Measurements from ENCODE around the gene LIN28B. TPM values are rescaled to one million over a fixed set of nuclear protein-coding genes. Genes with fewer than 3 reads are reported as not detected.
"Not testable (repeated sequence)": the region's sequence is repeated elsewhere in the genome, so short reads cannot be mapped to it uniquely, and the experiment has no call there.

Gene LIN28B
- total RNA-seq, 1 donor from 2014 or later, result under 0.01 TPM

DNA sequence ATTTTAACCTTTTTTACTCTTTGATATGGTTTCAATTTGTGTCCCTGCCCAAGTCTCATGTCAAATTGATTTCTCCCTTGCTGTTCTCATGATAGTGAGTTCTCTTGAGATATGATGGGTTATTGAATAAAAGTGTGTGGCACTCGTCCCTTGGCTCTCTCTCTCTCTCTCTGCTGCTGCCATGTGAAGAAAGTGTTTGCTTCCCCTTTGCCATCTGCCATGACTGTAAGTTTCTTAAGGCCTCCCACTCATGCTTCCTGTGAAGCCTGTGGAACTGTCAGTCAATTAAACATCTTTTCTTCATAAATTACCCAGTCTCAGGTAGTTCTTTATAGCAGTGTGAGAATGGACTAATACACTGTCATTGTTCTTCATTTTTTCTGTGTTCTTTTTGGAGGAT lies 48.5 kb downstream of the LIN28B start:
- Histone ChIP-seq H3K4me3 (ENCODE audit: low read length in 3 of 3) (no peak overlapping the region), H3K9ac (ENCODE audit: low read depth in 1 of 3, low read length in 3 of 3) (no peak overlapping the region), H3K27ac (ENCODE audit: low read depth, low read length) (no peak overlapping the region), H3K36me3 (ENCODE audit: control insufficient read depth in 3 of 3, insufficient read depth in 3 of 3, low read length in 3 of 3) (no peaks in the 10 kb centered on the region), H3K4me1 (ENCODE audit: control insufficient read depth in 3 of 3, insufficient read depth in 3 of 3, low read length in 3 of 3) (no peaks in the 10 kb centered on the region), H3K27me3 (ENCODE audit: control insufficient read depth in 3 of 3, insufficient read depth in 3 of 3, low read length in 3 of 3) (no peaks in the 10 kb centered on the region), H3K9me3 (ENCODE audit: control insufficient read depth in 3 of 3, low read length in 3 of 3) (no peaks in the 10 kb centered on the region)

- not testable (repeated sequence) for H3K4me3 ChIP-seq (ENCODE audit: low read length in 3 of 3); H3K27me3 ChIP-seq (ENCODE audit: control insufficient read depth in 3 of 3, insufficient read depth in 3 of 3, low read length in 3 of 3); H3K27ac ChIP-seq (ENCODE audit: low read depth, low read length); H3K36me3 ChIP-seq (ENCODE audit: control insufficient read depth in 3 of 3, insufficient read depth in 3 of 3, low read length in 3 of 3); H3K9me3 ChIP-seq (ENCODE audit: control insufficient read depth in 3 of 3, low read length in 3 of 3); H3K9ac ChIP-seq (ENCODE audit: low read depth in 1 of 3, low read length in 3 of 3); H3K4me1 ChIP-seq (ENCODE audit: control insufficient read depth in 3 of 3, insufficient read depth in 3 of 3, low read length in 3 of 3)
These were observed 56.6 kb downstream of the LIN28B start for GRCh38 chr6:105013459-105013858.

DNA sequence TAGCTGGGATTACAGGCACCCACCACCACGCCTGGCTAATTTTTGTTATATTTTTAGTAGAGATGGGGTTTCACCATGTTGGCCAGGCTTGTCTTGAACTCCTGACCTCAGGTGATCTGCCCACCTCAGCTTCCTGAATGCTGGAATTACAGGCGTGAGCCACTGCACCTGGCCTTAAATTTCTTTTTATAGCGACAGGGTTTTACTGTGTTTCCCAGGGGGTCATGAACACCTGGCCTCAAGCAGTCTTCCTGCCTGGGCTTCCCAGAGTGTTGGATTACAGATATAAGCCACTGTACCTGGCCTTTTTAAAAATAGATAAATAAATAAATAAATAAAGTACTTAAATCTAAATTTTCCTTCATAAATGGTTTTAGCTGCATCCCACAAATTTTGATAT lies 57.5 kb downstream of the LIN28B start:
- H3K9me3 ChIP-seq (ENCODE audit: control insufficient read depth in 3 of 3, low read length in 3 of 3), result no peaks in the 10 kb centered on the region
- no peaks in the 10 kb centered on the region for H3K36me3 ChIP-seq (ENCODE audit: control insufficient read depth in 3 of 3, insufficient read depth in 3 of 3, low read length in 3 of 3)
- peaks cover 0 to 3% (median 0%) of the 10 kb centered on the region in 3 donors for H3K27me3 ChIP-seq (ENCODE audit: control insufficient read depth in 3 of 3, insufficient read depth in 3 of 3, low read length in 3 of 3)
- no peak overlapping the region for H3K4me3 ChIP-seq (ENCODE audit: low read length in 3 of 3)
- no peak overlapping the region for H3K9ac ChIP-seq (ENCODE audit: low read depth in 1 of 3, low read length in 3 of 3)
- no peaks in the 10 kb centered on the region for H3K4me1 ChIP-seq (ENCODE audit: control insufficient read depth in 3 of 3, insufficient read depth in 3 of 3, low read length in 3 of 3)
- no peak overlapping the region for H3K27ac ChIP-seq (ENCODE audit: low read depth, low read length)

GRCh38 chr6:105014954-105015353 lies 58.0 kb downstream of the LIN28B start:
- H3K27me3 ChIP-seq (ENCODE audit: control insufficient read depth in 3 of 3, insufficient read depth in 3 of 3, low read length in 3 of 3), result peaks cover 0 to 4% (median 0%) of the 10 kb centered on the region in 3 donors
- no peak overlapping the region for H3K4me3 ChIP-seq (ENCODE audit: low read length in 3 of 3)
- H3K9me3 ChIP-seq (ENCODE audit: control insufficient read depth in 3 of 3, low read length in 3 of 3), result no peaks in the 10 kb centered on the region
- H3K4me1 ChIP-seq (ENCODE audit: control insufficient read depth in 3 of 3, insufficient read depth in 3 of 3, low read length in 3 of 3), result no peaks in the 10 kb centered on the region
- no peak overlapping the region for H3K27ac ChIP-seq (ENCODE audit: low read depth, low read length)
- no peak overlapping the region for H3K9ac ChIP-seq (ENCODE audit: low read depth in 1 of 3, low read length in 3 of 3)
- H3K36me3 ChIP-seq (ENCODE audit: control insufficient read depth in 3 of 3, insufficient read depth in 3 of 3, low read length in 3 of 3), result no peaks in the 10 kb centered on the region

GRCh38 chr6:105015482-105015881 lies 58.6 kb downstream of the LIN28B start:
- Histone ChIP-seq H3K9me3 (ENCODE audit: control insufficient read depth in 3 of 3, low read length in 3 of 3) (no peaks in the 10 kb centered on the region), H3K4me3 (ENCODE audit: low read length in 3 of 3) (no peak overlapping the region), H3K27me3 (ENCODE audit: control insufficient read depth in 3 of 3, insufficient read depth in 3 of 3, low read length in 3 of 3) (peaks cover 0 to 4% (median 0%) of the 10 kb centered on the region in 3 donors), H3K36me3 (ENCODE audit: control insufficient read depth in 3 of 3, insufficient read depth in 3 of 3, low read length in 3 of 3) (no peaks in the 10 kb centered on the region), H3K27ac (ENCODE audit: low read depth, low read length) (no peak overlapping the region), H3K4me1 (ENCODE audit: control insufficient read depth in 3 of 3, insufficient read depth in 3 of 3, low read length in 3 of 3) (no peaks in the 10 kb centered on the region), H3K9ac (ENCODE audit: low read depth in 1 of 3, low read length in 3 of 3) (no peak overlapping the region)

DNA sequence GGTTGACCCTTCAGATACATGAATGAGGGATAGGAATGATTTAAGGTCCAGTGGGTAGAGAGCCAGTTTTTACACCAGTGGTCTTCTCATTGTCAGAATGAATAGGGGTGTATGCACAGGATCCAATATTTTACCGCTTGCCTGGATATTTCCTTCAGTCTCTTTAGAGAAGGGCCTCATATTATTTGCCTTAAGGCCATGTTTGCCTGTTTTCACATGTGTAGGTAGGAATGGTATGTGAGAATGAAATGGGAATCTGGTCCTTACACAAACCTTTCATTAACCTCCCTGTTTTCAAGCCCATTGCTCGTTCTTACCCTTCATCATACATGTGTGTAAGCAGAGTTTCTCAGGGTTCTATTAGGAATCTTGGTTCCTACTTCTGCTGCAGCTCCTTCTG lies 62.4 kb downstream of the LIN28B start:
- no peak overlapping the region for H3K27ac ChIP-seq (ENCODE audit: low read depth, low read length)
- H3K9ac ChIP-seq (ENCODE audit: low read depth in 1 of 3, low read length in 3 of 3), result no peak overlapping the region
- H3K4me3 ChIP-seq (ENCODE audit: low read length in 3 of 3), result no peak overlapping the region
- H3K36me3 ChIP-seq (ENCODE audit: control insufficient read depth in 3 of 3, insufficient read depth in 3 of 3, low read length in 3 of 3), result no peaks in the 10 kb centered on the region
- H3K4me1 ChIP-seq (ENCODE audit: control insufficient read depth in 3 of 3, insufficient read depth in 3 of 3, low read length in 3 of 3), result no peaks in the 10 kb centered on the region
- H3K27me3 ChIP-seq (ENCODE audit: control insufficient read depth in 3 of 3, insufficient read depth in 3 of 3, low read length in 3 of 3), result peaks cover 0 to 4% (median 0%) of the 10 kb centered on the region in 3 donors
- H3K9me3 ChIP-seq (ENCODE audit: control insufficient read depth in 3 of 3, low read length in 3 of 3), result no peaks in the 10 kb centered on the region

DNA sequence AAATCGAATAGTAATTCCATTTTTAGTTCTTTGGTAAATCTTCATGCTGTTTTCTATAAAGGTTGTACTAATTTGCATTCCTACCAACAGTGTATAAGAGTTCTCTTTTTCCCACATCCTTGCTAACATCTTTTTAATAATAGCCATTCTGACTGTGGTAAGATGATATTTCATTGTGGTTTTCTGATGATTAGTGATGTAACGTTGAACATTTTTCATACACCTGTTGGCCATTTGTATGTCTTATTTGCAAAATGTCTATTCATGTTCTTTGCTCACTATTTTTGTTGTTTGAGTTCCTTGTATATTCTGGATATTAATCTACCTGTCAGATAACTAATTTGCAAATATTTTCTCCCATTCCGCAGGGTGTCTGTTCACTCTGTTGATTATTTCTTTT lies 64.5 kb downstream of the LIN28B start:
- no peaks in the 10 kb centered on the region for H3K9me3 ChIP-seq (ENCODE audit: control insufficient read depth in 3 of 3, low read length in 3 of 3)
- H3K4me3 ChIP-seq (ENCODE audit: low read length in 3 of 3), result no peak overlapping the region
- H3K4me1 ChIP-seq (ENCODE audit: control insufficient read depth in 3 of 3, insufficient read depth in 3 of 3, low read length in 3 of 3), result no peaks in the 10 kb centered on the region
- peaks cover 0 to 4% (median 0%) of the 10 kb centered on the region in 3 donors for H3K27me3 ChIP-seq (ENCODE audit: control insufficient read depth in 3 of 3, insufficient read depth in 3 of 3, low read length in 3 of 3)
- H3K36me3 ChIP-seq (ENCODE audit: control insufficient read depth in 3 of 3, insufficient read depth in 3 of 3, low read length in 3 of 3), result no peaks in the 10 kb centered on the region
- H3K27ac ChIP-seq (ENCODE audit: low read depth, low read length), result no peak overlapping the region
- H3K9ac ChIP-seq (ENCODE audit: low read depth in 1 of 3, low read length in 3 of 3), result no peak overlapping the region

DNA sequence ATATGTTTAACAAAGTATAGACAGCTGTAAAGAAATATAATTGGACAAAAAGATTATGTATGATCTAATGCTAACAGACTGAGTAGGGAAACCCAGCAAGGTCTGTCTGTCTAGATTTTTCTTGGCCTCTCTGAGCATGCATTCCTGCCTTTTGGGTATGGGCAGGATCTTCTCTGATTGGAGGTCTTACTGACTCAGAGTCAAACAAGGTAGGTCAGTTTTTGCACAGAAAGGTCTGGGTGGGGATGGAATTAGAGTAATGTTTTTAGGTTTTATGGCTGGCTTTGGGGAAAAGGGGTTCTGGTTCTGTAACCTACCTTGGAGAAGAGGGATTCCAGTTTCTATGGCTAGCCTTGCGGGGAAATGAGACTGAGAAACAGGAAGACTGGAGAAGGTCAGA lies 65.5 kb downstream of the LIN28B start:
- Histone ChIP-seq H3K27ac (ENCODE audit: low read depth, low read length) (no peak overlapping the region), H3K9me3 (ENCODE audit: control insufficient read depth in 3 of 3, low read length in 3 of 3) (no peaks in the 10 kb centered on the region), H3K9ac (ENCODE audit: low read depth in 1 of 3, low read length in 3 of 3) (no peak overlapping the region), H3K4me1 (ENCODE audit: control insufficient read depth in 3 of 3, insufficient read depth in 3 of 3, low read length in 3 of 3) (no peaks in the 10 kb centered on the region), H3K36me3 (ENCODE audit: control insufficient read depth in 3 of 3, insufficient read depth in 3 of 3, low read length in 3 of 3) (no peaks in the 10 kb centered on the region), H3K4me3 (ENCODE audit: low read length in 3 of 3) (no peak overlapping the region), H3K27me3 (ENCODE audit: control insufficient read depth in 3 of 3, insufficient read depth in 3 of 3, low read length in 3 of 3) (peaks cover 0 to 4% (median 0%) of the 10 kb centered on the region in 3 donors)

GRCh38 chr6:105024803-105025202 lies 67.9 kb downstream of the LIN28B start:
- H3K36me3 ChIP-seq (ENCODE audit: control insufficient read depth in 3 of 3, insufficient read depth in 3 of 3, low read length in 3 of 3), result no peaks in the 10 kb centered on the region

GRCh38 chr6:105028898-105029297 lies 72.0 kb downstream of the LIN28B start:
- Histone ChIP-seq H3K36me3 (ENCODE audit: control insufficient read depth in 3 of 3, insufficient read depth in 3 of 3, low read length in 3 of 3) (no peaks in the 10 kb centered on the region), H3K27ac (ENCODE audit: low read depth, low read length) (no peak overlapping the region)

More at GRCh38 chr6:105024803-105025202, 67.9 kb downstream of the LIN28B start:
- no peak overlapping the region for H3K27ac ChIP-seq (ENCODE audit: low read depth, low read length)
- no peaks in the 10 kb centered on the region for H3K27me3 ChIP-seq (ENCODE audit: control insufficient read depth in 3 of 3, insufficient read depth in 3 of 3, low read length in 3 of 3)
- no peak overlapping the region for H3K4me3 ChIP-seq (ENCODE audit: low read length in 3 of 3)
- no peak overlapping the region for H3K9ac ChIP-seq (ENCODE audit: low read depth in 1 of 3, low read length in 3 of 3)
- H3K4me1 ChIP-seq (ENCODE audit: control insufficient read depth in 3 of 3, insufficient read depth in 3 of 3, low read length in 3 of 3), result no peaks in the 10 kb centered on the region
- no peaks in the 10 kb centered on the region for H3K9me3 ChIP-seq (ENCODE audit: control insufficient read depth in 3 of 3, low read length in 3 of 3)

DNA sequence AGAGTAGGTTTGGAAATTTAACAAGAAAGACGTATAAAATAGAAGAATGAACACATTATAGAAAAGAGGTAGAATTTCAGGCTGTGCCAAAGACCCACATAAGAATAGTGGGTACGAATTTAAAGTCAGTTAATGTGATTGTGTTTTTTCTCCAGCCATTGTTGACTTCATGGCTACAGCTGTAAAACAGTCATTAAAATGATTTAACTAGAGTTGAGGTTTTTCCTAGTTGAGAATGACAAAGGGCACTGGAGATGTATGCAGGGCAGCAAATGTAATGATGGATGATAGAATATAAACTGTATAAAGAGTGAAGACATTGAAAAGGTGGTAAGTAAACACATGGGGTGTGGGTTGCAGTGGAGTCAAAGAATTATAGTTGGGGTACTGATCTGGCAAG lies 72.7 kb downstream of the LIN28B start:
- Histone ChIP-seq H3K36me3 (ENCODE audit: control insufficient read depth in 3 of 3, insufficient read depth in 3 of 3, low read length in 3 of 3) (no peaks in the 10 kb centered on the region), H3K27me3 (ENCODE audit: control insufficient read depth in 3 of 3, insufficient read depth in 3 of 3, low read length in 3 of 3) (no peaks in the 10 kb centered on the region), H3K27ac (ENCODE audit: low read depth, low read length) (no peak overlapping the region), H3K4me3 (ENCODE audit: low read length in 3 of 3) (no peak overlapping the region), H3K9me3 (ENCODE audit: control insufficient read depth in 3 of 3, low read length in 3 of 3) (no peaks in the 10 kb centered on the region), H3K9ac (ENCODE audit: low read depth in 1 of 3, low read length in 3 of 3) (no peak overlapping the region), H3K4me1 (ENCODE audit: control insufficient read depth in 3 of 3, insufficient read depth in 3 of 3, low read length in 3 of 3) (no peaks in the 10 kb centered on the region)

More at GRCh38 chr6:105028898-105029297, 72.0 kb downstream of the LIN28B start:
- H3K9me3 ChIP-seq (ENCODE audit: control insufficient read depth in 3 of 3, low read length in 3 of 3), result no peaks in the 10 kb centered on the region
- H3K4me1 ChIP-seq (ENCODE audit: control insufficient read depth in 3 of 3, insufficient read depth in 3 of 3, low read length in 3 of 3), result no peaks in the 10 kb centered on the region
- no peaks in the 10 kb centered on the region for H3K27me3 ChIP-seq (ENCODE audit: control insufficient read depth in 3 of 3, insufficient read depth in 3 of 3, low read length in 3 of 3)
- no peak overlapping the region for H3K9ac ChIP-seq (ENCODE audit: low read depth in 1 of 3, low read length in 3 of 3)
- H3K4me3 ChIP-seq (ENCODE audit: low read length in 3 of 3), result no peak overlapping the region
